Effector memory CD4-positive, alpha-beta T cell (primary cell): ENCODE results near the gene RNASEH1.

ENCODE experiments used
- DNase-seq, 3 donors: peaks; one replicate each; pipeline ENCODE4 v3.0.0-alpha.2; 2020
- H3K27ac ChIP-seq: 2 replicates; pipeline ENCODE4 v1.7.0; 2013; ENCODE audit warnings: mild to moderate bottlenecking, low read length, moderate library complexity; ENCODE audit not compliant: insufficient read depth, poor library complexity, severe bottlenecking
- H3K27me3 ChIP-seq: replicated peaks from 2 replicates; pipeline ENCODE4 v1.7.0; 2013; ENCODE audit warnings: mild to moderate bottlenecking, low read length; ENCODE audit not compliant: insufficient read depth, control insufficient read depth, poor library complexity, severe bottlenecking
- H3K36me3 ChIP-seq: 2 replicates; pipeline ENCODE4 v1.7.0; 2013; ENCODE audit warnings: mild to moderate bottlenecking, low read length, moderate library complexity; ENCODE audit not compliant: control insufficient read depth, insufficient read depth
- H3K4me1 ChIP-seq: 2 replicates; pipeline ENCODE4 v1.7.0; 2013; ENCODE audit warnings: low read length, mild to moderate bottlenecking; ENCODE audit not compliant: control insufficient read depth, insufficient read depth, poor library complexity, severe bottlenecking
- H3K4me3 ChIP-seq: 2 replicates; pipeline ENCODE4 v1.7.0; 2013; ENCODE audit warnings: low read length, low read depth, mild to moderate bottlenecking; ENCODE audit not compliant: insufficient read depth, poor library complexity, severe bottlenecking
- H3K9me3 ChIP-seq: 2 replicates; pipeline ENCODE4 v1.7.0; 2013; ENCODE audit warnings: mild to moderate bottlenecking, low read length, moderate library complexity; ENCODE audit not compliant: control insufficient read depth

Gene RNASEH1

GRCh38 chr2:3535467-3535793 lies 22.7 kb downstream of the RNASEH1 start:
- DNase-seq: no peak
- Histone ChIP-seq H3K9me3 (no peaks in the 10 kb centered on the region), H3K36me3 (peaks cover 9% of the 10 kb centered on the region), H3K4me3 (no peak overlapping the region), H3K27me3 (no peaks in the 10 kb centered on the region), H3K27ac (no peak overlapping the region), H3K4me1 (no peaks in the 10 kb centered on the region)

- Histone ChIP-seq H3K27ac (no peak overlapping the region), H3K36me3 (peaks cover 2% of the 10 kb centered on the region), H3K4me1 (no peaks in the 10 kb centered on the region), H3K27me3 (no peaks in the 10 kb centered on the region), H3K9me3 (no peaks in the 10 kb centered on the region), H3K4me3 (no peak overlapping the region)
- DNase-seq: no peak
These were observed 23.8 kb downstream of the RNASEH1 start for GRCh38 chr2:3534251-3534814.

- no peaks in the 10 kb centered on the region for H3K4me1 ChIP-seq
- H3K36me3 ChIP-seq: no peaks in the 10 kb centered on the region
- no peak overlapping the region for H3K4me3 ChIP-seq
- no peak overlapping the region for H3K27ac ChIP-seq
- no peaks in the 10 kb centered on the region for H3K27me3 ChIP-seq
- DNase-seq: no peak
- H3K9me3 ChIP-seq: no peaks in the 10 kb centered on the region
These were observed 24.3 kb downstream of the RNASEH1 start for GRCh38 chr2:3533836-3534235.

- Histone ChIP-seq H3K36me3 (no peaks in the 10 kb centered on the region), H3K4me3 (no peak overlapping the region), H3K4me1 (no peaks in the 10 kb centered on the region), H3K27me3 (no peaks in the 10 kb centered on the region), H3K27ac (no peak overlapping the region), H3K9me3 (no peaks in the 10 kb centered on the region)
- DNase-seq: no peak
These were observed 25.2 kb downstream of the RNASEH1 start for GRCh38 chr2:3532941-3533340.

GRCh38 chr2:3529316-3530025 lies 28.7 kb downstream of the RNASEH1 start:
- Histone ChIP-seq H3K4me1 (no peaks in the 10 kb centered on the region), H3K4me3 (no peak overlapping the region), H3K36me3 (no peaks in the 10 kb centered on the region), H3K27ac (no peak overlapping the region), H3K9me3 (no peaks in the 10 kb centered on the region), H3K27me3 (no peaks in the 10 kb centered on the region)
- DNase-seq: no peak

- no peak overlapping the region for H3K27ac ChIP-seq
These were observed 30.0 kb downstream of the RNASEH1 start for GRCh38 chr2:3527886-3528785.

GRCh38 chr2:3526871-3527270 lies 31.3 kb downstream of the RNASEH1 start:
- Histone ChIP-seq H3K27ac (no peak overlapping the region), H3K4me1 (no peaks in the 10 kb centered on the region), H3K9me3 (no peaks in the 10 kb centered on the region), H3K36me3 (no peaks in the 10 kb centered on the region), H3K4me3 (no peak overlapping the region), H3K27me3 (no peaks in the 10 kb centered on the region)
- DNase-seq: no peak

More at GRCh38 chr2:3527886-3528785, 30.0 kb downstream of the RNASEH1 start:
- no peaks in the 10 kb centered on the region for H3K27me3 ChIP-seq
- H3K4me3 ChIP-seq: no peak overlapping the region
- H3K36me3 ChIP-seq: no peaks in the 10 kb centered on the region
- H3K9me3 ChIP-seq: no peaks in the 10 kb centered on the region
- H3K4me1 ChIP-seq: no peaks in the 10 kb centered on the region
- no peak for DNase-seq

GRCh38 chr2:3523551-3524041 lies 34.5 kb downstream of the RNASEH1 start:
- DNase-seq: no peak
- H3K9me3 ChIP-seq: no peaks in the 10 kb centered on the region
- H3K27ac ChIP-seq: no peak overlapping the region
- no peaks in the 10 kb centered on the region for H3K36me3 ChIP-seq
- H3K4me3 ChIP-seq: no peak overlapping the region
- peaks cover 6% of the 10 kb centered on the region for H3K4me1 ChIP-seq
- no peaks in the 10 kb centered on the region for H3K27me3 ChIP-seq

- Histone ChIP-seq H3K4me1 (peaks cover 6% of the 10 kb centered on the region), H3K36me3 (no peaks in the 10 kb centered on the region), H3K4me3 (no peak overlapping the region), H3K27me3 (no peaks in the 10 kb centered on the region), H3K27ac (no peak overlapping the region), H3K9me3 (no peaks in the 10 kb centered on the region)
- no peak for DNase-seq
These were observed 35.1 kb downstream of the RNASEH1 start for GRCh38 chr2:3522961-3523421.

GRCh38 chr2:3520591-3520990 lies 37.5 kb downstream of the RNASEH1 start:
- Histone ChIP-seq H3K27ac (no peak overlapping the region), H3K36me3 (no peaks in the 10 kb centered on the region), H3K9me3 (peaks cover 3% of the 10 kb centered on the region), H3K4me1 (peaks cover 6% of the 10 kb centered on the region), H3K4me3 (no peak overlapping the region), H3K27me3 (no peaks in the 10 kb centered on the region)
- DNase-seq: no peak
